PC-9 (cell line): ENCODE measurements around the gene HES7. TPM values are rescaled to one million over a fixed set of nuclear protein-coding genes. Genes with fewer than 3 reads are reported as not detected.

Source experiments
- BruUV-seq: library from RNA; stranded (reverse); fragments of 400-500 nt; replicated peaks from 2 replicates; lab custom pipeline; 2021; lab: Mats Ljungman, UMichigan
- CTCF ChIA-PET: fragments of 300-600 bp; sonication (Branson Sonifier 250); formaldehyde crosslinking; loops from one replicate; lab custom pipeline; 2022; ENCODE audit warnings: antibody characterized with exemption; lab: Charles Lee
- POLR2A ChIA-PET: fragments of 300-600 bp; sonication (Branson Sonifier 250); formaldehyde crosslinking; loops from one replicate; lab custom pipeline; 2022; ENCODE audit warnings: antibody characterized with exemption; ENCODE audit not compliant: unreplicated experiment; lab: Charles Lee
- DNase-seq, 2 experiments: peaks; one replicate each; pipeline versions ENCODE4 v3.0.0 to v3.0.0-alpha.2; 2015 to 2022; ENCODE audit warnings: mixed read lengths in 1 of 2
- H2AFZ ChIP-seq: fragments of 200-600 bp; sonication (generic); 2 replicates; pipeline ENCODE4 v1.8.1; 2017; ENCODE audit warnings: antibody characterized with exemption
- H3F3A ChIP-seq: fragments of 200-600 bp; sonication (generic); 2 replicates; pipeline ENCODE4 v1.8.1; 2017; ENCODE audit warnings: antibody characterized with exemption, mild to moderate bottlenecking, low read depth; ENCODE audit not compliant: insufficient read depth
- H3K27ac ChIP-seq: fragments of 200-600 bp; sonication (generic); 2 replicates; pipeline ENCODE4 v1.6.1; 2016; ENCODE audit warnings: mixed run types
- H3K27me3 ChIP-seq: fragments of 200-600 bp; sonication (generic); 2 replicates; pipeline ENCODE4 v1.6.1; 2016; ENCODE audit warnings: low read depth, mixed run types; ENCODE audit not compliant: insufficient read depth
- H3K36me3 ChIP-seq: fragments of 200-600 bp; sonication (generic); 2 replicates; pipeline ENCODE4 v1.6.1; 2016; ENCODE audit warnings: low read depth, mixed run types
- H3K4me1 ChIP-seq: fragments of 200-600 bp; sonication (generic); replicated peaks from 2 replicates; pipeline ENCODE4 v1.6.1; 2016; ENCODE audit warnings: mixed run types; ENCODE audit not compliant: insufficient read depth
- H3K4me2 ChIP-seq: fragments of 200-600 bp; sonication (generic); 2 replicates; pipeline ENCODE4 v1.6.1; 2017; ENCODE audit warnings: mixed run types
- H3K4me3 ChIP-seq: fragments of 200-600 bp; sonication (generic); 2 replicates; pipeline ENCODE4 v1.6.1; 2016; ENCODE audit warnings: mixed run types
- H3K79me2 ChIP-seq: fragments of 200-600 bp; sonication (generic); 2 replicates; pipeline ENCODE4 v1.6.1; 2017; ENCODE audit warnings: low read depth, mixed run types
- H3K9me2 ChIP-seq: fragments of 200-600 bp; sonication (generic); 2 replicates; pipeline ENCODE4 v1.8.1; 2017; ENCODE audit warnings: mild to moderate bottlenecking; ENCODE audit not compliant: insufficient read depth
- H3K9me3 ChIP-seq: fragments of 200-600 bp; sonication (generic); 2 replicates; pipeline ENCODE4 v1.8.1; 2016; ENCODE audit warnings: low read depth; ENCODE audit not compliant: insufficient read depth
- H4K20me1 ChIP-seq: fragments of 200-600 bp; sonication (generic); 2 replicates; pipeline ENCODE4 v1.8.1; 2017; ENCODE audit not compliant: insufficient read depth
- EZH2 ChIP-seq: fragments of 200-600 bp; sonication (generic); IDR thresholded peaks from 2 replicates; pipeline ENCODE4 v1.8.0; 2017; ENCODE audit warnings: antibody characterized with exemption, low read depth
- intact Hi-C: fragments of 100-400 bp; cut with micrococcal nuclease; formaldehyde crosslinking; loops from one replicate; pipeline ENCODE4 v1.10.0; 2022; ENCODE audit not compliant: unreplicated experiment
- total RNA-seq: library from RNA; stranded (reverse); gene quantifications from 2 replicates; pipeline ENCODE4 v1.2.3, GENCODE V29; 2021
- TF ChIP-seq, protein P1 (sequence below): fragments of 200-600 bp; sonication (generic); conservative IDR thresholded peaks from 2 replicates; pipeline ENCODE4 v1.6.1; 2017; ENCODE audit warnings: mixed run types, antibody characterized with exemption, mild to moderate bottlenecking, moderate library complexity

HES7 gene
- total RNA-seq, 1 experiment from 2014 or later: 2.6 TPM

DNA sequence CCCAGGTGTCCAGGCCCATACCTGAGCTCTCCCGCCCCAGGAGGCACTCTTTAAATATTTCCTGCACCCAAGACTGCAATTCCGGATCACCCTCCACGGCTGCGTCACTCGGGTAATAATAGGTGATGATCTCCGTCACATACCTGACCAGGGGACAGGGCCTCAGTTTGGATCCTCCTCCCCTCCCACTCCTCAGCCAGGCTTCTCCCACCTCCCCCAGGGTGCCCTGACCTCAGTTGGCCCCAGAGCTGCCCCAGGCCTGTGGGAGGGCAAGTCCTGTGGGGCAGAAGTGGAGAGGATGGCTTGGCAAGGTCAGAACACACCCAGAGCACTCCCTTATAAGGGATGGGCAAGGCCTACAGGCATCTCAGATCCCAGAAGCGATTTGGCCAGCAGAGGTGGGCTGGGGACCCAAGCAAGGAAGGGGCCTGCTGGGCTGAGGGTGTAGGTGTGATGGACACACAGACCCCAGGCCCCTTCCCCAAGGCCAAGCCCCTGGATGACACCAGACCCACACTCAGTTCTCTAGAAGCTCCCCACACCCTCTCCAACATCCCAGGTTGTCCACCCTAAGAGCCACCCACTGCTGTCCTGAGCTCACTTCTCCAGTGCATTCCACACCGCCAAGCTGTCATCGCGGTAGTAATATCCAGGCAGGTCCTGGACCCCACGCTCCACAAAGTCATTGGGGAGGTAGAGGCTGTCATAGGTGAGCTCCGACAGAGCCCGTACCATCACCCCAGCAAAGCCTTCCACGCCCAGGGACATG lies 48.1 kb downstream of the HES7 start:
- H3K27me3 ChIP-seq: peaks cover 16% of the 10 kb centered on the region
- no peak for TF ChIP-seq EZH2
- TF ChIP-seq, protein P1, sequence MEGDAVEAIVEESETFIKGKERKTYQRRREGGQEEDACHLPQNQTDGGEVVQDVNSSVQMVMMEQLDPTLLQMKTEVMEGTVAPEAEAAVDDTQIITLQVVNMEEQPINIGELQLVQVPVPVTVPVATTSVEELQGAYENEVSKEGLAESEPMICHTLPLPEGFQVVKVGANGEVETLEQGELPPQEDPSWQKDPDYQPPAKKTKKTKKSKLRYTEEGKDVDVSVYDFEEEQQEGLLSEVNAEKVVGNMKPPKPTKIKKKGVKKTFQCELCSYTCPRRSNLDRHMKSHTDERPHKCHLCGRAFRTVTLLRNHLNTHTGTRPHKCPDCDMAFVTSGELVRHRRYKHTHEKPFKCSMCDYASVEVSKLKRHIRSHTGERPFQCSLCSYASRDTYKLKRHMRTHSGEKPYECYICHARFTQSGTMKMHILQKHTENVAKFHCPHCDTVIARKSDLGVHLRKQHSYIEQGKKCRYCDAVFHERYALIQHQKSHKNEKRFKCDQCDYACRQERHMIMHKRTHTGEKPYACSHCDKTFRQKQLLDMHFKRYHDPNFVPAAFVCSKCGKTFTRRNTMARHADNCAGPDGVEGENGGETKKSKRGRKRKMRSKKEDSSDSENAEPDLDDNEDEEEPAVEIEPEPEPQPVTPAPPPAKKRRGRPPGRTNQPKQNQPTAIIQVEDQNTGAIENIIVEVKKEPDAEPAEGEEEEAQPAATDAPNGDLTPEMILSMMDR: no peak
- DNase-seq: no peak
- no peaks in the 10 kb centered on the region for H4K20me1 ChIP-seq
- ChIA-PET POLR2A (no interaction called here), CTCF (interaction anchor here (0.6 kb wide), 1 partner anchor 148 kb away, joined by 3 read pairs; no protein-coding TSS in a partner anchor)
- no peaks in the 10 kb centered on the region for H3K9me3 ChIP-seq
- H3F3A ChIP-seq: no peaks in the 10 kb centered on the region
- H3K27ac ChIP-seq: no peak overlapping the region
- no peaks in the 10 kb centered on the region for H3K36me3 ChIP-seq
- no TSS peak for BruUV-seq
- intact Hi-C loops: no loop called here
- H3K4me1 ChIP-seq: no peaks in the 10 kb centered on the region
- H2AFZ ChIP-seq: no peak overlapping the region
- H3K4me2 ChIP-seq: no peak overlapping the region
- no peaks in the 10 kb centered on the region for H3K9me2 ChIP-seq
- H3K79me2 ChIP-seq: no peaks in the 10 kb centered on the region
- no peak overlapping the region for H3K4me3 ChIP-seq

DNA sequence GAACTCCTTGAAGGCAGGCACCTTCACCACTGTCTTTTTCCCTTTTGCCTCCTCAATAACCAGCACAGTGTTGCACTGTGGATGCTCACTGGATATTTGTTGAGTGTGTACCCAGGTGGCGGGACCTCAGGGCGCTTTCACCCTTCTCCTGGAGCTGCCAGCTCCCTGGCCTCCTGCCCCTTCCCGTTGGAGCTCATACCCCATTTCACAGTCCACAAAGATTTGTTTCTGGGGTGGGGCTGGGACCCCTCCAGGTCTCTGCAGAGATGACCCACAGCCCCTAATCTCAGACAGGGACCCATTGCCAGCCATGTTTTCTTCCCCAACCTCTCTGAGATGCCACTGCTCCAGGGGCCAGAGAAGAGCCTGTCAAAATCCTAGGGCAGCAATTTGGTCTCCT lies 48.8 kb downstream of the HES7 start:
- BruUV-seq: no TSS peak
- no peak overlapping the region for H3K27ac ChIP-seq
- POLR2A ChIA-PET: interaction anchor here (1.1 kb wide), 1 partner anchor 308 kb away, joined by 3 read pairs; no protein-coding TSS in a partner anchor

DNA sequence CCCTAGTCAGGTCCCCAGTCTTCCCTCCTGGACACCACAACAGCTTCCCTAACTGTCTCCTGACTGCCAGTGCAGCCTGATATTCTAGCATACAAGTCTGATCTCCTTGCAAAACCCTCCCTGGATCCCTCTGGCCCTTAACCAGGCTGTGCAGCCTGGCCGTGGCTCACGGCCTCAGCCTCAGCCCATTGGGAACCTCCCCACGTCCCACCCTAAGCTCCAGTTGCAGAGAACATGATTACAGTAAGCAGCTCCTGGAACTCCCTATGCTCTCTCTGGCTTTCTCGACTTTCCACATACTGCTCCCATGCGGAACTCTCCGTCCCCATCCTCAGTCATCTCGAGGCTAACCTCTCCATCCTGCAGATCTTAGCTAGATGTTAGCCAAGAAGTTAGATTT lies 49.4 kb downstream of the HES7 start:
- TF ChIP-seq, protein P1: no peak
- TF ChIP-seq EZH2: no peak
- intact Hi-C loops: loop anchor here (5.0 kb wide), 1 partner anchor 83 kb away; no protein-coding TSS in a partner anchor
- no peak for DNase-seq
- Histone ChIP-seq H3K4me2 (no peak overlapping the region), H4K20me1 (no peaks in the 10 kb centered on the region), H3K27me3 (peaks cover 16% of the 10 kb centered on the region), H3K79me2 (no peaks in the 10 kb centered on the region), H3K9me2 (no peaks in the 10 kb centered on the region), H3K36me3 (no peaks in the 10 kb centered on the region), H2AFZ (no peak overlapping the region), H3K4me1 (no peaks in the 10 kb centered on the region), H3K4me3 (no peak overlapping the region), H3K27ac (no peak overlapping the region), H3K9me3 (no peaks in the 10 kb centered on the region), H3F3A (no peaks in the 10 kb centered on the region)
- POLR2A ChIA-PET: interaction anchor here (0.6 to 1.1 kb wide), 2 partner anchors 66 to 309 kb away, joined by 3 to 5 read pairs; no protein-coding TSS in a partner anchor
- BruUV-seq: no TSS peak
- CTCF ChIA-PET: interaction anchor here (0.5 to 1.8 kb wide), 6 partner anchors 8 to 221 kb away, joined by 3 to 6 read pairs (median 5); partner anchors contain the start of gene SLC25A35

More for the DNA sequence above, 48.8 kb downstream of the HES7 start:
- Histone ChIP-seq H2AFZ (no peak overlapping the region), H3K4me1 (no peaks in the 10 kb centered on the region), H3K27me3 (peaks cover 16% of the 10 kb centered on the region), H3K9me3 (no peaks in the 10 kb centered on the region), H3F3A (no peaks in the 10 kb centered on the region), H3K36me3 (no peaks in the 10 kb centered on the region), H3K79me2 (no peaks in the 10 kb centered on the region), H3K9me2 (no peaks in the 10 kb centered on the region), H3K4me3 (no peak overlapping the region), H3K4me2 (no peak overlapping the region), H4K20me1 (no peaks in the 10 kb centered on the region)
- TF ChIP-seq EZH2: no peak
- TF ChIP-seq, protein P1: no peak
- intact Hi-C loops: no loop called here
- CTCF ChIA-PET: interaction anchor here (0.5 to 0.6 kb wide), 4 partner anchors 34 to 171 kb away, joined by 3 to 6 read pairs (median 4); no protein-coding TSS in a partner anchor
- DNase-seq: no peak
